ENCODE results near the gene KNOP1. TPM values are rescaled to one million over a fixed set of nuclear protein-coding genes. Genes with fewer than 3 reads are reported as not detected.

Gene KNOP1
- total RNA-seq, 1 donor from 2014 or later = 10.9 TPM

GRCh38 chr16:19745286-19746010 is 27.4 kb upstream of the KNOP1 start:
- Histone ChIP-seq H3K4me1 (no peaks in the 10 kb centered on the region), H3K9me3 (no peaks in the 10 kb centered on the region), H3K27ac (no peak overlapping the region), H3K4me3 (no peak overlapping the region), H3K36me3 (peaks cover 3% of the 10 kb centered on the region), H3K27me3 (ENCODE audit: low read depth) (no peaks in the 10 kb centered on the region)
- intact Hi-C loops (cut with DNase I) = no loop called here
- ATAC-seq (no peak), DNase-seq (no peak)
- no peak for TF ChIP-seq CTCF (IDR thresholded peaks at IDR 0.05)

- no peak overlapping the region for H3K27ac ChIP-seq
- TF ChIP-seq CTCF (IDR thresholded peaks at IDR 0.05) = no peak
- DNase-seq (no peak), ATAC-seq (no peak)
- intact Hi-C loops (cut with DNase I) = no loop called here
- H3K4me3 ChIP-seq = no peak overlapping the region
- H3K4me1 ChIP-seq = no peaks in the 10 kb centered on the region
- H3K36me3 ChIP-seq = peaks cover 3% of the 10 kb centered on the region
- no peaks in the 10 kb centered on the region for H3K27me3 ChIP-seq (ENCODE audit: low read depth)
- H3K9me3 ChIP-seq = no peaks in the 10 kb centered on the region
Measured at GRCh38 chr16:19744670-19745069, 26.6 kb upstream of the KNOP1 start.

GRCh38 chr16:19743816-19744159 is 25.8 kb upstream of the KNOP1 start:
- TF ChIP-seq CTCF (IDR thresholded peaks at IDR 0.05) = no peak
- H3K9me3 ChIP-seq = no peaks in the 10 kb centered on the region
- DNase-seq (no peak), ATAC-seq (no peak)
- H3K27ac ChIP-seq = no peak overlapping the region
- peaks cover 3% of the 10 kb centered on the region for H3K36me3 ChIP-seq
- H3K27me3 ChIP-seq (ENCODE audit: low read depth) = no peaks in the 10 kb centered on the region
- no peak overlapping the region for H3K4me3 ChIP-seq
- no peaks in the 10 kb centered on the region for H3K4me1 ChIP-seq
- intact Hi-C loops (cut with DNase I) = no loop called here

- Histone ChIP-seq H3K9me3 (no peaks in the 10 kb centered on the region), H3K27me3 (ENCODE audit: low read depth) (no peaks in the 10 kb centered on the region), H3K4me3 (no peak overlapping the region), H3K4me1 (no peaks in the 10 kb centered on the region), H3K27ac (no peak overlapping the region), H3K36me3 (peaks cover 3% of the 10 kb centered on the region)
- no peak for TF ChIP-seq CTCF (IDR thresholded peaks at IDR 0.05)
- DNase-seq (no peak), ATAC-seq (no peak)
- intact Hi-C loops (cut with DNase I) = no loop called here
Measured at GRCh38 chr16:19741354-19741753, 23.3 kb upstream of the KNOP1 start.

GRCh38 chr16:19737306-19738038 is 19.4 kb upstream of the KNOP1 start:
- Histone ChIP-seq H3K4me1 (no peaks in the 10 kb centered on the region), H3K4me3 (no peak overlapping the region), H3K9me3 (no peaks in the 10 kb centered on the region), H3K27ac (no peak overlapping the region), H3K27me3 (ENCODE audit: low read depth) (no peaks in the 10 kb centered on the region), H3K36me3 (peaks cover 15% of the 10 kb centered on the region)
- no peak for DNase-seq
- no peak for ATAC-seq
- intact Hi-C loops (cut with DNase I) = no loop called here
- no peak for TF ChIP-seq CTCF (IDR thresholded peaks at IDR 0.05)

Data from lower lobe of right lung (tissue), 2 donors.